Measurements from ENCODE around the gene GLYATL3.
"Not testable (repeated sequence)": the region's sequence is repeated elsewhere in the genome, so short reads cannot be mapped to it uniquely, and the experiment has no call there.

GLYATL3 gene

DNA sequence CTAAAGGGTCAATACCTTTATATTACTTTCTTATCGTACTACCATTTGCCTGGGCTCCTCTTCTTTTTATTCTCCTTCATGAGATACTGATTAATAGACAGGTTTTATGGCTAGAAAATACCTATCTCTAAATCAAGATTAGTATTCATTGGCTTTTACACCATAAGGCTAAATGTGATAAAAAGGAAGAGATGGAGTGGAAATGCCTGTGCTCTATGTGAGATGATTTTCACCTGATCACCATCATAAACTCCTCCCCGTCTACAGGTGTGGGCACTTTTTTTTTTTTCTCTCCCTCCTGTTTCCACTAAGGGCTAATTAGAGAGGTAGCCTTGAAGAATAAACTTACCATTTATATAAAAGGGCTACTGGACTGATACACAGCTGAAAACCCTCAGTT lies at the start of gene GLYATL3:
Gene GLYATL3 (plus strand): TSS at position 301 of the 400 bp plus-strand sequence. CDS start 12,068 bp downstream, outside the sequence.
- DNase-seq = no peak

DNA sequence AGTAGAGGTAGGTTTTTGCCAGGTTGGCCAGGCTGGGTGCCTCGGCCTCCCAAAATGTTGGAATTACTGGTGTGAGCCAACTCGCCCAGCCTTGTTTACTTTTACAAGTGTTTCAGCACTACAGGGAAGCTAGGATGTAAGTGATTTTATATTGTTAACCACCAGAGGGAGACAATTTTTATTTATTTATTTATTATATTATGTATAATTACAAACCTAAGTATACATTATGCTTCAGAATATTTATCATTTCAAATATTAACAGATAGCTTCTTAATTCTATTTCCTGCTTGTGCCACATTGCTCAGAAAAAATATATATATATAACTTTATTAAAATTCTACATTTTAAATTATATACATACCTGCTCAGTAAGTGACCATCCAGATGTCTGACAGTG lies 46.5 kb upstream of the GLYATL3 start:
- DNase-seq = peak; percentile 36

DNA sequence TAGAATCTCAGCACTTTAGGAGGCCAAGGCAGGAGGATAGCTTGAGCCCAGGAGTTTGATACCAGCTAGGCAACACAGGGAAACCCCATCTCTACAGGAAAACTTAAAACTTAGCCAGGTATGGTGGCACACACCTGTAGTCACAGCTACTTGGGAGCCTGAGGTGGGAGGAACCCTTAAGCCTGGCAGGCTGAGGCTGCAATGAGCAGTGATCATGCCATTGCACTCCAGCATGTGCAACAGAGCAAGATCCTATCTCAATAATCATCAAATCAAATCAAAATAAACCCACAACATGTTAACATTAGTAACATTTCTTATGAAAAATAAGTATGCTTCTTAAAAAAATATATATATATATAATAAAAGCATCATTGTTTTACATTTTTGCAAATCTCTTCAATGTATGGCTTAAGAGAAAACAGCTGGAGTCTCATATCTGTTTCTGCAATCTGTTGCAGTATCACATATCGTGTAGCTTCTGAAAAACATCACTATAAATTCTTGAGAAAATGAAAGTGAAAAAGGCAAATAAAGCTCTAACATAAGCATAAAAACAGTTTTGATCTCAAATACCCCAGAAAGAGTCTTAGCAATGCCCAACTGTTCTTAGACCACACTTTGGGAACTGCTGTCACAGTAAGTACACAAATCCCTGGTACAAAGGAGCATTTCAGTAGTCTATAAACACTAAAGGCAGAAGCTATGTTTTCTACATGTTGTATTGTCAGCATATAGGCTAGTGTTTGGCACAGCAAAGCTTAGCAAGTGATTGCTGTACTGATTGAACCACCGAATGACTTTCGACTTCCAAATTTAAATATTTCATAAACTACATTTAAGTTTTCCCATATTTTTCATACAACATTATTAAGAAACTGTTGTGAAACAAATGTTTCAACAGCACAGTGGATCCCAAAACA lies 44.7 kb upstream of the GLYATL3 start:
- no peak for DNase-seq

DNA sequence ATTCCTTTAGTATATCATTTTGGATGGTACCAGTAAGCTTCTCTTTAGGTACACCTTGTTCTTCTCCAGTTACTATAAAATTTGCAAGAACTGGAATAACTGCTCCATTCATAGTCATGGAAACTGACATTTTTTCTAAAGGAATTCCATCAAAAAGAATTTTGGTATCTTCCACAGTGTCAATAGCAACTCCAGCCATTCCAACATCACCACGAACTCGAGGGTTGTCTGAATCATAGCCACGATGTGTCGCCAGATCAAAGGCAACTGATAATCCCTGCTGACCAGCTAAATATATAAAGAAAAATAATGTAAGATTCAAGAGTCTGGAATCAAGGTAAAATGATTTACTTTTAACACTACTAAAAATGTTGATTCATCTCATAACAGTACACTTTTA lies 42.0 kb upstream of the GLYATL3 start:
- no peak for DNase-seq

DNA sequence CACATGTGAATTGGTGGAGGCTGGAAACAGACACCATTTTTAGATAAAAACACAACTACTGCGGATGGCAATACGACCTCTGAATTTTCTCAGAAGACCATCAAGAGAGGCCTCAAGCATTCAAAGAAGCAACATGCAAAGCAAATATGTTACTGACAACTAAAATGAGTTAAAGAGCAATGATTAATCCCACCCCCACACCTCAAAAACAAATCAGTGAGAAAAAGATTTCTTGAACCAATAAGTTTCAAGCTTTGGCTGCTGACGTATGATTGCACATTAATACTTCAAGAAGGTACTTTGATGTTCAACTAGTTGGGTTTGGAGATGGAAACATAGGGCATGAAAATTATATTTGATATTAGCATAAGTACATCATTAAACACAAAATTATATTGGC lies 37.7 kb upstream of the GLYATL3 start:
- peak; percentile 23 for DNase-seq

DNA sequence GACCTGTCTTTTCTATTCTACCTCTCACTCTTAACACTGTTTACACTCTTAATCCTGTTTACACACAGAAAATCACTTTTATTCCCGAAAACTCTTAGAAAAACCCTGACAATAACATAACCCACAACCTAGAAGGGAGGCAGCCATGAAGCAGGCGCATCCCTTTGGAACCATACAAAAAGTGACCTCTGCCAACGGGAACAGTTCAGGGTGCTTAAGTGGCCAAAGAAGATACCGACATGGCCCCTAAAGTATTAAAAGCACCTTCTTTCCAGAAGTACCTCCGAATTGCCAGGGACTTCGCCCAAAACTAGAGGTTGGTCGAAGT lies 37.2 kb upstream of the GLYATL3 start:
- peak; percentile 21 for DNase-seq

- DNase-seq = peak; percentile 99
Measured at GRCh38 chr6:49462927-49463611, 36.7 kb upstream of the GLYATL3 start, which contains the start of the genes CENPQ and MMUT. Gene CENPQ, plus strand, starts transcription at chr6:49463370. Its CDS starts 6,807 bp downstream, at chr6:49470177. Gene MMUT, minus strand, starts transcription at chr6:49463253. Its CDS starts 3,787 bp downstream, at chr6:49459466.

DNA sequence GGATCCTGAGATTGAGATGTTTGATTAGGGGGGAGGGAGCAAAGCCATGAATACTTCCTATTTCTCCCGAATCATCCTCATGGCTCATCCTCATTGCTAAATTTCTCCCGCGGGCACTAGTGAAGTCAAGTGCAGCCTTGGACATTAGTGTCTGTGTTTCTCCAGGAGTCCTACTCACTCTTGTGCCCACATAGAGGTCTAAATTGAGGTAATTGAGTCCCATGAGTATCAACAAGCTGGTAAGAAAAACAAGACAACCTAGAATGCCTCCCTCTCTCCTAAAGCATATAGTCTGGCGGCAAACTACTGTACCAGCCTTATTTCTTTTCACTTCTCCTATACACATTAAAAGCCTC lies 36.1 kb upstream of the GLYATL3 start:
- DNase-seq = no peak

- DNase-seq = no peak
Measured at GRCh38 chr6:49464691-49465090, 35.0 kb upstream of the GLYATL3 start.

DNA sequence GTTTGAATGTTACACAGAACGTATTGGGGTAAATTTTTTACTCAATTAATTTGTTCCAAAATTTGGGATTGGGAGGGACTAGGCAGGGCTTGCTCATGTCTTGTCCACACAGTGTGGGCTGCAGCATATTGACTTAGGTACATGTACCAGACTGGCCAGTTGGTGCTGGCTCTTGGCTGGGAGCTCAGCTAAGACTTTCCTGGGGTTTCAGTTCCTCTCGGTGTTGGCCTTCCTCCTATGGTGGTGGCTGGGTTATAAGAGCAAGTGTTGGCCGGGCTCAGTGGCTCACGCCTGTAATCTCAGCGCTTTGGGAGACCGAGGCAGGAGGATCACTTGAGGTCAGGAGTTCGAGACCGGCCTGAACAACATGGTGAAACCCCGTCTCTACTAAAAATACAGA lies 31.7 kb upstream of the GLYATL3 start:
- DNase-seq = no peak

DNA sequence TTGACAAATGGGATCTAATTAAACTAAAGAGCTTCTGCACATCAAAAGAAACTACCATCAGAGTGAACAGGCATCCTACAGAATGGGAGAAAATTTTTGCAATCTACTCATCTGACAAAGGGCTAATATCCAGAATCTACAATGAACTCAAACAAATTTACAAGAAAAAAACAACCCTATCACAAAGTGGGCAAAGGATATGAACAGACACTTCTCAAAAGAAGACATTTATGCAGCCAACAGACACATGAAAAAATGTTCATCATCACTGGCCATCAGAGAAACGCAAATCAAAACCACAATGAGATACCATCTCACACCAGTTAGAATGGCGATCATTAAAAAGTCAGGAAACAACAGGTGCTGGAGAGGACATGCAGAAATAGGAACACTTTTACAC lies 23.2 kb upstream of the GLYATL3 start:
- not testable (repeated sequence) for DNase-seq

DNA sequence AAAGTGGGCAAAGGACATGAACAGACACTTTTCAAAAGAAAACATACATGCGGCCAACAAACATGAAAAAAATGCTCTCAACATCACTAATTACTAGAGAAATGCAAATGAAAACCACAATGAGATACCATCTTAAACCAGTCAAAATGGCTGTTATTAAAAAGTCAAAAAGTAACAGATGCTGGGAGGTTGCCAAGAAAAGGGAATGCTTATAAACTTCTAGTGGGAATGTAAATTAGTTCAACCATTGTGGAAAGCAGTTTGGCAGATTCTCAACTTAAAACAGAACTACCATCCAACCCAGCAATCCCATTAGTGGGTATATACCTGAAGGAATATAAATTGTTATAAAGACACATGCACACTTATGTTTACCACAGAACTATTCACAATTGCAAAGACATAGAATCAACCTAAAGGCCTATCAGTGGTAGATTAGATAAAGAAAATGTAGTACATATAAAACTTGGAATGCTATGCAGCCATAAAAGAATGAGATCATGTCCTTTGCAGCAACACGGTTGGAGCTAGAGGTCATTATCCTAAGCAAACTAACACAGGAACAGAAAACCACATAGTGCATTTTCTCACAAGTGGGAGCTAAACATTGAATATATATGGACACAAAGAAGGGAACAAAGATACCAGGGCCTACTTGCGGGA lies 20.3 kb upstream of the GLYATL3 start:
- DNase-seq = no peak

DNA sequence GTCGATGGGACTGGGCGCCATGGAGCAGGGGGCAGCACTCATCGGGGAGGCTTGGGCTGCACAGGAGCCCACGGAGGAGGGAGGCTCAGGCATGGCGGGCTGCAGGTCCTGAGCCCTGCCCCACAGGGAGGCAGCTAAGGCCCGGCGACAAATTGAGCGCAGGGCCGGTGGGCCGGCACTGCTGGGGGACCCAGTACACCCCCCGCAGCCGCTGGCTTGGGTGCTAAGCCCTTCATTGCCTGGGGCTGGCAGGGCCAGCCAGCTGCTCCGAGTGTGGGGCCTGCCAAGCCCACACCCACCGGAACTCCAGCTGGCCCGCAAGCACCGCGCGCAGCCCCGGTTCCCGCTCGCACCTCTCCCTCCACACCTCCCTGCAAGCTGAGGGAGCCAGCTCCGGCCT lies 17.9 kb upstream of the GLYATL3 start:
- not testable (repeated sequence) for DNase-seq

GRCh38 chr6:49483380-49483779 lies 16.3 kb upstream of the GLYATL3 start:
- not testable (repeated sequence) for DNase-seq

- DNase-seq = no peak
Measured at GRCh38 chr6:49490633-49491032, 9.1 kb upstream of the GLYATL3 start.

GRCh38 chr6:49497304-49497703 lies 2.4 kb upstream of the GLYATL3 start:
- DNase-seq = no peak

- DNase-seq = no peak
Measured at GRCh38 chr6:49499126-49499525, 597 bp upstream of the GLYATL3 start.

DNA sequence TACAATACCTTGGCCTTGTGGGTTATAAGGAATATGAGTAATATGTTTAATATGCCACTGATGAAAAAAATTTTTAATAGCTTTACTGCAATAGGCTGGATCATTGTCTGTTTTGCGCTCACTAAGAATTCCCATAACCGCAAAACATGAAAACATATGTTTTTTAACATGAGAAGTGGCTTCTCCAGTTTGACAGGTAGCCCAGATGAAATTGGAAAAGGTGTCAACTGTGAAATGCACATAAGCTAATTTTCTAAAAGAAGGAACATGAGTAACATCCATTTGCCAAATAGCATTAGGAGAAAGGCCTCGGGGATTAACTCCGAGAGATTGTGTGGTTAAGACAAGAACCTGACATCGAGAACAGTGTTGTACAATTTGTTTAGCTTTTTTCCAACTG lies 4.9 kb downstream of the GLYATL3 start:
- no peak for DNase-seq

DNA sequence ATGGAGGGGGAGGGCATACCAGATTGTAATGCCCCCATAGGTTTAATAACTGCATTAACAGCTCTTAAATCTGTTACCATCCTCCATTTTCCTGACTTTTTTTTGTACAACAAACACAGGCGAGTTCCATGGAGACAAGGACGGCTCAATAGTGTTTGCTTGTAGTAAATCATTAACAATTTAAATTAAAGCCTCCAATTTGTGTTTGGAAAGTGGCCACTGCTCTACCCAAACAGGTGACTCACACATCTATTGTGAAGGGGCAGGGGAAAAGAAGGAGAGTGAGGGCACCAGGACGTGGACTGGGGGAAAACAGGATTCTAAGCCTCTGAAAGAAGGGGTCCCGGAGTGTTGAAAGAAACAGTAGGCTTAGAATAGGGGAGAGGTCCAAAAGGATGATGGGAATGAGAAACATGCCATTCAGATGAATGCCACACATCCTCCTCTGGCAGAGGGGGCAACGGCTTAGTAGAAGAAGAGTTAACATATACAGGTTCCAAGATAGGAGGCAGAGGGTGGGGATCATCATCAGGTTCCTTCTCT lies 6.9 kb downstream of the GLYATL3 start:
- no peak for DNase-seq

DNA sequence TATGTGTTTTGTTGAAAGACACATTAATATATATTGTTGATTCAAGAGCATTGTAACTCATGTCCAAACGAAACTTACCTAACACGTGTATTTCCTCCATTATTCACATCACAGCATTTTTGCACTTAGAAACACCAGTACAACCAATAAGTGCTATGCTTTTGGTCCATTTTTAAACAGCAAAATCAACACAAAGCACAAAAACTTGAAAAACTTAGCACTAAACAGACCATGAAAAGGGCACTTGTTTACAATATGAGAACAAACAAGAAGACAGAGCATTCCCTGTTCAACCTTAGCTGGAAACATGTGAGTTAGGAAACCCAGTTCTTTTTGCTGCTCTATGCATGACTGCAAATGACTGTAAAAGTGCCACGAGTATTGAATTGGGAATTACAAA lies 9.6 kb downstream of the GLYATL3 start:
- no peak for DNase-seq

DNA sequence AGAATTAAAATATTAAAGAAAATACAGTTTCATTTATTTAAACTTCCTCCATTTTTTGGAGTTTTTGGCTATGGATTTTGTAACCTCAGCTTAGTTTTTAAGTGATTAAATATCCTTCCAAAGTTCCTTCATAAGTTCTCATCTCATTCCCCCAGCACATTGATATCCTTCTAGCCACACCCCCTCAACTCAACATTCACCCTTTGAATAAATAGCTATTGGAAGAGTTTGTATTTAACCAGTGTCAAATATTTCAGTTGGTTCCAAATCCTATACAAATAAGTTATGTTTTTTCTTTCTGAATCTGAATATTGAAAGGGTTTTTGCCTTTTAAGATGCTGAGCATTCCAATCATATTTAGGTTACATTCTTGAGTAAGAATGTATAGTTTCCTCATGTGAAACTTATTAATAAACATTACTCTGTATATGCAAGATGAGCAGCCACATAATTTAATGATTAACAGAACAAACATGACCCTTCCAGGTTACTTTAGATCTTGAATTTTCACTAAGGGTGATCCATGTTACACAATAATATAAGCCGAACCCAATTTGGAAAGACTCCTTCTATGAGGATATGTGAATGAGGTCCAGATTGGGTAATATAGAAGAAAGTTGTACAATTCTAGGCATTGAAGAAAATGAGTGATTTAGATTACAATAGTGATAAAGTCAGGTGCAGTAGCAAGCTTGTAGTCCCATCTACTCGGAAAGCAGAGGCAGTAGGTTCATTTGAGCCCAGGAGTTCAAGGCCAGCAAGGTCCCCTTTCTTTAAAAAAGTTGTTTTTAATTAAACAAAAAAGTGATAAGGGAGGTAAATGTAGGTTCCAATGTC lies 13.6 kb downstream of the GLYATL3 start:
- no peak for DNase-seq

Measured in hematopoietic multipotent progenitor cell treated with erythropoietin and hydrocortisone succinate and interleukin-3 and kit ligand, for 6 days (in vitro differentiated cells).